ENCODE measurements around the gene FAM193B.
A peak's percentile ranks its signal among the peaks of the same experiment; 100 is the strongest.

The FAM193B gene

GRCh38 chr5:177526191-177526590 is 28.2 kb downstream of the FAM193B start:
- DNase-seq (ENCODE audit: low read depth): no peak
- H3K4me3 ChIP-seq (ENCODE audit: low read depth, low read length): no peak overlapping the region
- TF ChIP-seq, protein P1, sequence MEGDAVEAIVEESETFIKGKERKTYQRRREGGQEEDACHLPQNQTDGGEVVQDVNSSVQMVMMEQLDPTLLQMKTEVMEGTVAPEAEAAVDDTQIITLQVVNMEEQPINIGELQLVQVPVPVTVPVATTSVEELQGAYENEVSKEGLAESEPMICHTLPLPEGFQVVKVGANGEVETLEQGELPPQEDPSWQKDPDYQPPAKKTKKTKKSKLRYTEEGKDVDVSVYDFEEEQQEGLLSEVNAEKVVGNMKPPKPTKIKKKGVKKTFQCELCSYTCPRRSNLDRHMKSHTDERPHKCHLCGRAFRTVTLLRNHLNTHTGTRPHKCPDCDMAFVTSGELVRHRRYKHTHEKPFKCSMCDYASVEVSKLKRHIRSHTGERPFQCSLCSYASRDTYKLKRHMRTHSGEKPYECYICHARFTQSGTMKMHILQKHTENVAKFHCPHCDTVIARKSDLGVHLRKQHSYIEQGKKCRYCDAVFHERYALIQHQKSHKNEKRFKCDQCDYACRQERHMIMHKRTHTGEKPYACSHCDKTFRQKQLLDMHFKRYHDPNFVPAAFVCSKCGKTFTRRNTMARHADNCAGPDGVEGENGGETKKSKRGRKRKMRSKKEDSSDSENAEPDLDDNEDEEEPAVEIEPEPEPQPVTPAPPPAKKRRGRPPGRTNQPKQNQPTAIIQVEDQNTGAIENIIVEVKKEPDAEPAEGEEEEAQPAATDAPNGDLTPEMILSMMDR (conservative IDR thresholded peaks at IDR 0.05; ENCODE audit: low read depth, low read length): no peak

DNA sequence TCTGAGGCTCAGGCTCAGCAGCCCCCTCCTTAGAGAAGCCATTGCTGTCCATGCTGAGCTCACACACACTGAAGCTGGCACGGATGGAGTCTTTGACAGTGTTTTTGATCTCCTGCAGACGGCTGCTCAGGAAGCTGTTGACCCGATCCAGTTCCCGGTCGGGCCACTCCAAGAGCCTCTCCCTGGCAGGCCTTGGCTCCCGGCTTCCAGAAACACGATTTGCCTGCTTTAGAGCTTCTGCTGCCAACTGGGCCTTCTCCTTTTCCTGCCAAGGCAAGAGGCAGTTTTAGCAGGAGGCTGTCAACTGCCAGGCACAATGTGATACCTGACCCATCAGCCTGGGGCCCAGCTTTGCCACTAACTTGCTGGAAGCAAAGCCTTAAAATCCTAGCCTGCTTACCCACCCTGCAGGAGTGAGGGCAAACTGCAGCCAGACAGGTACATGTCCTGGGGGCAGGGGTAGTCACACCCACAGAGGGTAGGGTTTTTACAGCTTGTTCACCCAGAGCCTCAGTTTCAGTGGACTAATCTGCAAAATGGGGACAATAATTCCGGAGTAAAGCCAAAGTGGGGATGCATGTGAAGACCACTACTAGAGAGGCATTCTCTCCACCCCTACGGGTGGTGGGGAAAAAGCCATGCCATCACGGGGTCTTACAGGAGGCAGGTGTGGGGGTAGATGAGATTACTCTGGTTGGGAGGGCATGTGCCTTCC is 29.3 kb downstream of the FAM193B start:
- DNase-seq (ENCODE audit: low read depth): no peak

GRCh38 chr5:177524539-177524900 is 29.8 kb downstream of the FAM193B start:
- TF ChIP-seq, protein P1 (conservative IDR thresholded peaks at IDR 0.05; ENCODE audit: low read depth, low read length): no peak
- H3K4me3 ChIP-seq (ENCODE audit: low read depth, low read length): no peak overlapping the region
- DNase-seq (ENCODE audit: low read depth): no peak

More for the DNA sequence above, 29.3 kb downstream of the FAM193B start:
- TF ChIP-seq, protein P1 (conservative IDR thresholded peaks at IDR 0.05; ENCODE audit: low read depth, low read length): no peak
- no peak overlapping the region for H3K4me3 ChIP-seq (ENCODE audit: low read depth, low read length)

DNA sequence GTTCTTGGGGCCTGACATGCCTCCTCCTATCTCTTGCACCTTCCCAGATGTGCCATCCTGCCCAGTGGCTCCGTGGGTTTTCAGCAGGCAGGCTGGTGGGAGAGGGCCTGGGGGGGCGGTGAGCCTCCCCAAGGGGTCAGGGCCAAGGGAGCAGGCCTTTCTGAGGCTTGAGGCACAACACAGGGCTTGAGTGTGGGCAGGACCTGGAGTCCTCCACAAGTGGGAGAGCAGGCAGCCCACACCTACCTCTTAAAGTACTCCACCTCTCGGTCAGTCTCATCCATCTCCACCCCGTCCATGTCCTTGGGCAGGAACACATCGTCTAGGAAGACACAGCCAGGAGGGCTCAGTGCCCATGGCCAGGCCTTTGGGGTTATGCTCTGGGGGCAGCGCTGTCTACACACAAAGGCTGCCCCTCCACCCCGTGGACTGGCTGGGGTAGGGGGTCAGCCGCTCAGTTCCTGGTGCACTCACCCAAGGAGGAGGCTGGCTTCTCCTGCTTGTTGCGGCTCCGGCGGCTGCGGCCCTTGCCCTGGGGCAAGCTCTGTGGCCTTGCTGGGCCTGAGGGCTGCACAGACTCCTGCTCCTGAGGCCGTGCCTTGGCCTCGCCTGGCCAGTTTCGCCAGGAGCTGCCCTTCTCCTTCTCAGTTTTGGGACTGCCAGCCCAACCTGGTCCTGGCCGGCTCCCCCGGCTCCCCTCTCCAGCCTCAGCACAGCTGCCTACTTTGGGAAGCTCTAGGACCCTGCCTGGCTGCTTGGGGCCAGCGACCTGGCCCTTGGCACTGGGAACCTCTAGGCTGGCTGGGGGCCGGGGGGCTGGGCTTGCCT is 30.4 kb downstream of the FAM193B start:
- DNase-seq (ENCODE audit: low read depth): no peak
- TF ChIP-seq, protein P1 (conservative IDR thresholded peaks at IDR 0.05; ENCODE audit: low read depth, low read length): no peak
- no peak overlapping the region for H3K4me3 ChIP-seq (ENCODE audit: low read depth, low read length)

DNA sequence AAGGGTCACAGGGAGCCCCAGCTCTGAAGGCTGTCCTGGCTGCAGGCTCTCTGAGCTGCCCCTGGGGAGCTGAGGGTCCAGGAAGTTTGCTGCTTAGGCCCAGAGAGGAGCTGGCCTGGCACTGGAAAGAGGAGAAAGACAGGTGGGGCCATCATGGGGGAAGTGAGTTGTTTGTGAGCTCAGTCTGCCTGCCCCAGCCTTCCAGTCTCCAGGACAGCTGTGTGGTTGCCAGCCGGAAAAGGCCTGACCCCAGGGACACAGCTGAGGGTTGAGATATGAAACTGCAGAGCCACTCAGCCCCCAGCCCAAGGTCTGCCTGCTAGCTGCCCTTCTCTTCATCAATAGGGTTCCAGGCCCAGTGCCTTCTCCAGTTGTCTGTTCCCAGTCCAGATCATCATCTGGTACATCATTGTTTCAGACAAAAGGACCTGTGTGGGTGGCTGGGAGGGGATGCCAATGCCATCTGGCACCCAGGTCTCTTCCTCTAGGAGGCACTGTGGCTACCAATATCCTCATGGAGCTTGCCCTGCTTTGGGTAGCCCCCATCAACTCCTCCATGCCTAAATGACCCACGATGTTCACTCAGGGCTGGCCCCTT is 33.3 kb downstream of the FAM193B start:
- no peak overlapping the region for H3K4me3 ChIP-seq (ENCODE audit: low read depth, low read length)
- TF ChIP-seq, protein P1 (conservative IDR thresholded peaks at IDR 0.05; ENCODE audit: low read depth, low read length): peak; percentile 32
- no peak for DNase-seq (ENCODE audit: low read depth)

- TF ChIP-seq, protein P1 (conservative IDR thresholded peaks at IDR 0.05; ENCODE audit: low read depth, low read length): no peak
- DNase-seq (ENCODE audit: low read depth): no peak
- H3K4me3 ChIP-seq (ENCODE audit: low read depth, low read length): no peak overlapping the region
These were observed 34.1 kb downstream of the FAM193B start for GRCh38 chr5:177520271-177520670.

Data from choroid plexus epithelial cell (primary cell).